Measurements from ENCODE around the gene TBC1D10B.
"Not testable (repeated sequence)": the region's sequence is repeated elsewhere in the genome, so short reads cannot be mapped to it uniquely, and the experiment has no call there.

The TBC1D10B gene

DNA sequence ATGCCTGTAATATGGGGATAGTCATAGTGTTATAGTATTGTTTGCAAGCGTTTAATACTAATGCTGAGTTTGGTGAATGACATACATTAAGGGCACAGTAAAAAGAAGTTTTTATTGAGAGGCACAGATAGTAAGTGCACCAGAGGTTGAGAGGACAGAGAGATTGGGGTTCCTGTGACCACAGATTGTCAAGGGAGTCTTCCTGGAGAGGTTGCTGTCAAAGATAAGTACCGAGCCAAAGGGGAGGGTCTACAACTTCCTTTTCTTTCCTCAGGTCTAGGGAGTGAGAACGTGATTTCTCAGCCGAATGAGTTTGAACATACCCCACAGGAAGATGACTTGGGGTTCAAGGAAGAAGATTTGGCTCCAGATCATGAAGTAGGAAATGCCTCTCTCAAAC is 26.8 kb upstream of the TBC1D10B start:
- no peak for DNase-seq (ENCODE audit: low spot score)

- not testable (repeated sequence) for DNase-seq (ENCODE audit: low spot score)
Measured at GRCh38 chr16:30396627-30397026, 26.3 kb upstream of the TBC1D10B start.

GRCh38 chr16:30395992-30396585 is 25.8 kb upstream of the TBC1D10B start:
- no peak for DNase-seq (ENCODE audit: low spot score)

GRCh38 chr16:30395155-30395991 is 25.1 kb upstream of the TBC1D10B start, which contains the start of gene ZNF48:
TSS of gene ZNF48 (plus strand) at chr16:30395420. CDS start at chr16:30395795, 375 bp downstream.
- peak; percentile 93 for DNase-seq (ENCODE audit: low spot score)

- DNase-seq (ENCODE audit: low spot score): no peak
Measured at GRCh38 chr16:30394592-30395154, 24.4 kb upstream of the TBC1D10B start.

DNA sequence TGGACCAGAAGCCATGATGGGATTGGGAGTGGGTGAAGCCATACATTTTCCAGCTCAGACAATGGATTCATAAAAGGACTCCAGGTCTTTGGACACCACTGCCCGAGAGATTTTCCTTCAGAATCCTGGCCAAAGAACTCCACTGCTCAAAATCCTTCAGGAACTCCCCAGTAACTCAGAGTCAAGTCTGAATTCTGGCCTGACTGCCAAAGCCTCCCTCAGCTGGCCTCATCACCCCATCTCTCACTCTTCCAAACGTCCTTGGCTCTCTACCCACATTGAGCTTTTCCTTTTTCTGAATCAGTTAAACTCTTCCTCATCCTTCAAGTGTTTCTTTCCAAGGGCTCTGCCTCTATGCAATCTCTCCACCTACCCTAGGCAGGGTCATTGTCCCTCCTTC is 13.2 kb upstream of the TBC1D10B start:
- no peak for DNase-seq (ENCODE audit: low spot score)

DNA sequence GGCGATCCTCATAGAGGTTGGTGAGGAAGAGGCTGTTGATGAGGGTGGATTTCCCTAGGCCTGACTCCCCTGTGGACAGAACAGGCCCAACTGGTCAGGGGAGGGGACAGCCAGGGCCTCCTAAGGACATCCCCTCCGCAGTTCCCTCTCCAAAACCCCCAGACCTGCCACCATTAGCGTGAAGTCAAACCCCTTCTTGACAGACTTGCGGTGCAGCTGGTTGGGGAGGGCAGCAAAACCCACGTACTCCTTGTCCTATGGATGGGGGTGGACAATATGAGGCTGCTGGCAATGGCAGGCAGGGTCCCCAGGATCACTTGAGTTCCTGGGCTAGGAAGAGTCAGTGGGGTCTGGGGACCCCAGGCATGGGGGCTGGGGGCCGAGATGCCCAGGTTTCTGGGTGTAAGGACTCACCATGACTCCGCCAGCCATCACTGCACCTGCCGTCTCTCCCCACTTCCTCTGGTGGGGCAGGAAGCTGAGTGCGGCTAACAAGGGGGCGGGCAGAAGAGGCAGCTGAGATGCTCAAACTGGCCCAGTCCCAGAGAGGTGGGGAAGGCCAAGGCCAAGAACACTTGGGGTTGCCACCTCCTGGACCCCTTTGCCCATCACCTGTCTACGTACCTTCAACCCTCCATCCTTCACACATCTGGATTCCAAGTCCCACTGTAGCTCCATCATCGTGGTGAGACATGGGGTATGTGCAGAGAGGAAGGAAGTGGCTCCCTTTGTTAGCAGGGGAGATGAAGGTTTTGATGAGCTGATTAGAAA is 12.0 kb upstream of the TBC1D10B start, which contains the start of gene SEPTIN1:
Gene SEPTIN1, minus strand, starts transcription at position 451 of the 771 bp plus-strand sequence. Its CDS starts 19 bp downstream, at position 432.
- no peak for DNase-seq (ENCODE audit: low spot score)

DNA sequence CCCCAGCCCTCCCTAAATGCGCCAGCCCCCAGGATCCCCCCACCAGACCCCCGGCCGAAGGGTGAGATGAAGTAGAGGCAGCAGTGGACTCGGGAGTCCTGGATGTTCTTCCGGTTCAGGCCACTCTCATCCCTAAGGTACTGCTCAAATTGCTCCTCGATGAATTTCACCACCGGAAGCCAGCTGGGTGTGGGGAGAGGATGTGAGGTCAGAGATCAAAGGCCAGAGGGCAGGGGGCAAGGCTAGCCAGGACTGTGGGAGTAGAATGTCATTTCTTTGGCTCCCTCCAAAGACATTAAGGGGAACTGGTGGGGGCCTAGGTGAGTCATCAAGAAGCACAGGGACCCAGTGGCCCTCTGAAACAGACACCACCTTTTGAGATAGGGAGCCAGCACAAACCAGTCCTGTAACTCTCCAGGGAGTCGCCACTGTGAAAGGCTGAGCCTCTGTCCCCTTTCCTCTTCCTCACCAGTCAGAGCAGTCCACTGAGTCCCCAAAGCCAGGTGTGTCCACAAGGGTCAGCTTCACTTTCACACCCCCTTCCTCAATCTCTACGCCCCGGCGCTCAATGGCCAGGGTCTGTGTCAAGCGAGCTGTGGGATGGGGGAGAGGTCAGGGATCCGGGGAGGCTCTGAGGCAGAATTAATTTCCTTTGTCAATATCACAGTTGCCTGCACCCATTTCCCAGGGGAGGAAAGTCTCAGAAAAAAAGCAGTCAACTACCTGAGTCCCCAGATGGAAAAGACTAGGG is 11.2 kb upstream of the TBC1D10B start:
- no peak for DNase-seq (ENCODE audit: low spot score)

DNA sequence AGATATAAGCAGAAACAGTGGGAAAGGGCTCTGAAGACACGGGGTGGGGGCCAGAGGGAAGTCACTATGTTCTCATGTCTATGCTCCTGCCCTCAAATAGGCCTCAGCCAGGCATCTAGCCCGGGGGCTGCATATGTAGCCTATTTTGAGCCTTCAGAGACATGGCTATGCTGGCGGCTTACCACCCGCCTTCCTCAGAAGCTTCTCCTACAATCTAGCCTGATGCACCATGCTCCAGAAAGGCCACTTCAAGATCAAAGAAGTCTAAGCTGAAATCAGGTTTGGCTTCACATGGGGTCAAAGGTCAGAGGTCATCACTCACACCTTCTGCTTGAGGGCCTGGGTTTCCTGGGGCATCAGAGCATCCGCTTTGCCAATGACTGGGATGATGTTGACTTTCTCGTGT is 10.5 kb upstream of the TBC1D10B start:
- no peak for DNase-seq (ENCODE audit: low spot score)

DNA sequence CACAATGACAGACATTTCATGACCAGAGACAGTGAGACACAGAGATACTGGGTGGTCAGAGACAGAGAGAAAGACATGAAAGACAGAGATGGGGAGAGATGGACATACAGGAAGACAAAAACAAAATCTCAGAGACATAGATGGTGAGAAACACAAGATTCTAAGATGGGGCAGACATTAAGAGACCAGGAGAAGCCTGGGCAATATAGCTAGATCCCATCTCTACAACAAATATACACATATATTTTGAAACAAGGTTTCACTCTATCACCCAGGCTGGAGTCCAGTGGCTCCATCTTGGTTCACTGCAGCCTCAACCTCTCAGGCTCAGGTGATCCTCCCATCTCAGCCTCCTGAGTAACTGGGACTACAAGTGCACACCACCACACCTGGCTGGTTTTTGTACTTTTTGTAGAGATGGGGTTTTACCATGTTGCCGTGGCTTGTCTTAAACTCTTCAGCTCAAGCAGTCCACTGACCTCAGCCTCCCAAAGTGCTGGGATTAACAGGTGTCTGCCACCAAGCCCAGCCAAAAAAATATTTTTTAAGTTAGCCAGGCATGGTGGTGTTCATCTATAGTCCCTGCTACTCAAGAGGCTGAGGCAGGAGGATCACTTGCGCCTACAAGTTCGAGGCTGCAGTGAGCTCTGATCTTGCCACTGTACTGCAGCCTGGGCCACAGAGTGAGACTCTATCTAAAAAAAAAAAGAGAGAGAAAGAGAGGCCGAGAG is 9.9 kb upstream of the TBC1D10B start:
- no peak for DNase-seq (ENCODE audit: low spot score)

GRCh38 chr16:30379158-30379783 is 9.0 kb upstream of the TBC1D10B start:
- no peak for DNase-seq (ENCODE audit: low spot score)

GRCh38 chr16:30378236-30379157 is 8.2 kb upstream of the TBC1D10B start:
- DNase-seq (ENCODE audit: low spot score): peak; percentile 99

GRCh38 chr16:30377812-30378235 is 7.5 kb upstream of the TBC1D10B start:
- peak; percentile 92 for DNase-seq (ENCODE audit: low spot score)

- DNase-seq (ENCODE audit: low spot score): no peak
Measured at GRCh38 chr16:30377050-30377811, 6.9 kb upstream of the TBC1D10B start.

GRCh38 chr16:30376461-30376902 is 6.2 kb upstream of the TBC1D10B start:
- DNase-seq (ENCODE audit: low spot score): no peak

GRCh38 chr16:30375864-30376263 is 5.6 kb upstream of the TBC1D10B start:
- DNase-seq (ENCODE audit: low spot score): no peak

DNA sequence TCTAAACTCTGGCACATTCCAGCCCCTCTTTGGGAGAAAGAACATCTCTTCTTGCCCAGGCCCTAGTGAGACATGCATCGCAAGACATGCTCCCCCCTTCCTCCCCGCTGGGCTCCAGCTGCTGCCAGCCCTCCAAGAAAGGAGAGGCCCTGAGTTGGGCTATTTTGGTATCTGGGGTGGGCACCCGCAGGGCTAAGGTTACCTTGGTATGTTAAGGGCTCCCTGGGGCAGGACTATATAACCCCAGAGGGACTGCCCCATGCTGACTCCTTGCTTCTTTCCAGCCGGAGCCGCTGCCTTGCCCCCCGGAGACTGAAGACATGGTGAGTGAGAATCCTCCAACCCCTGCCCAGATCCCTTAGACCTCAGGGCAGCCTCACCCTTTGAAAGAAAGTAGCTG is 4.2 kb upstream of the TBC1D10B start, which contains the start of gene MYL11:
Gene MYL11, plus strand, starts transcription at position 265 of the 400 bp plus-strand sequence. Its CDS starts 56 bp downstream, at position 321.
- no peak for DNase-seq (ENCODE audit: low spot score)

GRCh38 chr16:30372725-30373124 is 2.4 kb upstream of the TBC1D10B start:
- no peak for DNase-seq (ENCODE audit: low spot score)

All from putamen (tissue), 1 donor.